GM18867 (cell line): Measurements from ENCODE around the gene GPT2.
A peak's percentile ranks its signal among the peaks of the same experiment; 100 is the strongest.
"Not testable (repeated sequence)": the region's sequence is repeated elsewhere in the genome, so short reads cannot be mapped to it uniquely, and the experiment has no call there.

ENCODE experiments used
- ATAC-seq: cut with Tn5 transposase; IDR thresholded peaks from one replicate; pipeline ENCODE4 v1.9.1; 2021; ENCODE audit warnings: mild to moderate bottlenecking, moderate library complexity; ENCODE audit not compliant: unreplicated experiment

The GPT2 gene

GRCh38 chr16:46862555-46863447 is 21.4 kb upstream of the GPT2 start:
- no peak for ATAC-seq

DNA sequence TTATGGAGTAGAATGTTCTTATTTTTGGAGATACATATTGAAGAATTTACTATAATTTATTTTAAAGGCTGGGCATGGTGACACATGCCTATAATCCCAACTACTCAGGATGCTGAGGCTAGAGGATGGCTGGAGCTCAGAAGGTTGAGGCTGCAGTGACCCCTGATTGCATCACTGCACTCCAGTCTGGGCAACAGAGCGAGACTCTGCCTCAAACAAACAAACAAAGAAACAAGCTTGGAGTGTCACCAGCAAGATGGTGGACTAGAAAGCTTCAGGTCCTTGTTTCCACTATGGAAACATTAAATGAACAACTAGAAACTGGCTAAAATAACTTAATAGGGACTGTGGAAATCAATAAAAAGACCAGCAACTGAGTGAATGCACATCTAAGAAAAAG is 17.9 kb upstream of the GPT2 start:
- no peak for ATAC-seq

GRCh38 chr16:46867486-46867885 is 16.7 kb upstream of the GPT2 start:
- not testable (repeated sequence) for ATAC-seq

DNA sequence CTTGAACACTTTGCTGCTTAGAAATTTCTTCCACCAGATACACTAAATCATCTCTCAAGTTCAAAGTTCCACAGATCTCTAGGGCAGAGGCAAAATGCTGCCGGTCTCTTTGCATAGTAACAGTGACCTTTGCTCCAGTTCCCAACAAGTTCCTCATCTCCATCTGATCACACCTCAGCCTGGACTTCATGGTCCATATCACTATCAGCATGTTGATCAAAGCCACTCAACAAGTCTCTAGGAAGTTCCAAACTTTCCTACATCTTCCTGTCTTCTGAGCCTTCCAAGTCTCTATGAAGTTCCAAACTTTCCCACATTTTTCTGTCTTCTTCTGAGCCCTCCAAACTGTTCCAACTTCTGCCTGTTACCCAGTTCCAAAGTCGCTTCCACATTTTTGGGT is 15.3 kb upstream of the GPT2 start:
- ATAC-seq, result not testable (repeated sequence)

DNA sequence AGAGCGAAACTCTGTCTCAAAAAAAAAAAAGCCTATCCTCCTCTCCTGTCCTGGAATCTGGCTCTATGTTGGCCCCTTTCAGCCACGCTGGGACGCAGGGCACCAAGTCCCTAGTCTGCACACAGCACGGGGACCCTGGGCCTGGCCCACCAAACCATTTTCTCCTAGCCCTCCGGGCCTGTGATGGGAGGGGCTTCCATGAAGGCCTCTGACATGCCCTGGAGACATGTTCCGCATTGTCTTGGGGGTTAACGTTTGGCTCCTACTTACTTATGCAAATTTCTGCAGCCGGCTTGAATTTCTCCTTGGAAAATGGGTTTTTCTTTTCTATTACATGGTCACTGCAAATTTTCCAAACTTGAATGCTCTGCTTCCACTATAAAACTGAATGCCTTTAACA is 12.6 kb upstream of the GPT2 start:
- no peak for ATAC-seq

GRCh38 chr16:46873201-46873600 is 11.0 kb upstream of the GPT2 start:
- no peak for ATAC-seq

- no peak for ATAC-seq
Measured at GRCh38 chr16:46875243-46875642, 8.9 kb upstream of the GPT2 start.

GRCh38 chr16:46882304-46882939 is 1.7 kb upstream of the GPT2 start:
- ATAC-seq, result no peak

DNA sequence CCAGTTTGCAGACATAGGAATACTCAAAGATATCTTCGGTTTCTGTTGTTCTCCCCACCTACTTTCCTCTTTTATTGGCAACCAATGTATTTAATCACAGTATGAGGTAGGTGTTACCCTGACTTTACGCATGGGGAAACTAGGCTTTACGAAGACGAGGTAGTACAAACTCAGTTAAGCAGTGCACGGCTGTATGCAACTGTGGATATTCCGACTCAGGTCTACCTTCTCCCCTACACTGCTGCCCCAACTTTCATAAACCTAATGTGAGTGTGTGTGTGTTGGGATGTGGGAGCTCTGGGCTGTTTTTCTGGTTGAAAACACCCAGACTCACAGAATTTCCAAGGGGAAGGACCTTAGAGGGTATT is 1.2 kb upstream of the GPT2 start:
- ATAC-seq, result no peak

GRCh38 chr16:46883353-46883689 is 841 bp upstream of the GPT2 start:
- no peak for ATAC-seq

DNA sequence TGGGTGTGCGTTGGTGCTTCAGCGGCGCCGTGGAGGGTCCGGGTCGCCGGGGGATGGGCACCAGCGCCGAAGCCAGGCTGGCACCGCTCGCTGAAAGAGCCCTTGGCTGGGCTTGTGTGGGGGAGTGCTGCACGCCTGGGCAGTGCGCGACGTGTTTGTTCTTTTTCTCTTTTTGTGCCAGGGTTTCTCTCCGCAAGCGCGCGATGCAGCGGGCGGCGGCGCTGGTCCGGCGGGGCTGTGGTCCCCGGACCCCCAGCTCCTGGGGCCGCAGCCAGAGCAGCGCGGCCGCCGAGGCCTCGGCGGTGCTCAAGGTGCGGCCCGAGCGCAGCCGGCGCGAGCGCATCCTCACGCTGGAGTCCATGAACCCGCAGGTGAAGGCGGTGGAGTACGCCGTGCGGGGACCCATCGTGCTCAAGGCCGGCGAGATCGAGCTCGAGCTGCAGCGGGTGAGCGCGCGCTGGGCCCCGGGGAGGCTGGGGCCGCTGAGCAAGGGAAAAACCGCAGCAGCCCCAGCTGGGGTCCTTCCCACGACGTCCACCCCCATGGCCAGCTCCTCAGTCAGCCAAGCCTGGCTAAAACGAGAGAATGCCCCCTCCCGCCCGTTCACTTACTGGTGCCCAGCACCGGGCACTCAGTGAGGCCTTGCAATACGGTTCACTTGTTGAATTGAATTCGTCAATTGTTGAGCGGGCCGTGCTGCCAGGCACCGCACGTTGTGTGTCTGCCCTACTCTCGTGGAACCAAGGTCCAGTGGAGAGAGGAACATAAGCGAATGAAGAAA is 541 bp downstream of the GPT2 start:
- ATAC-seq, result peak; percentile 3

GRCh38 chr16:46885960-46886763 is 2.0 kb downstream of the GPT2 start:
- no peak for ATAC-seq

- no peak for ATAC-seq
Measured at GRCh38 chr16:46886764-46887523, 2.8 kb downstream of the GPT2 start.

GRCh38 chr16:46887524-46887854 is 3.3 kb downstream of the GPT2 start:
- no peak for ATAC-seq

GRCh38 chr16:46889245-46889941 is 5.2 kb downstream of the GPT2 start:
- ATAC-seq, result no peak

DNA sequence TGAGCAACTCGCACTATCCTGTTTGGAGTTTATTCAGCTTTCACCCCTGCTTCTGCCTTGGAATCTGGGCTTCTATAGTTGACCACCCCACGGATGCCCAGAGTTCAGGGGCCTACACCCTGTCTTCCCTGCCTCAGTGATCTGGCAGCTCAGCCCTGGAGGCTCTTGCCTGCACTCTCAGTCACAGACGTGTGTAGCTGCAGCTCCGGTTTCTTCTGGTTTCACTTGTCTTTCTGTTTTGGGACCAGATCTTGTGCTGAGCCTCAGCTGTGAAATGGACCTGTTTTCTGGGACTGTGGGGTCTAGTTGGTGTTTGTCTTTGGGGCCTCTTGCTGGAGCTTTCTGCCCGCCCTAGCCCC is 5.8 kb downstream of the GPT2 start:
- ATAC-seq, result peak; percentile 84

DNA sequence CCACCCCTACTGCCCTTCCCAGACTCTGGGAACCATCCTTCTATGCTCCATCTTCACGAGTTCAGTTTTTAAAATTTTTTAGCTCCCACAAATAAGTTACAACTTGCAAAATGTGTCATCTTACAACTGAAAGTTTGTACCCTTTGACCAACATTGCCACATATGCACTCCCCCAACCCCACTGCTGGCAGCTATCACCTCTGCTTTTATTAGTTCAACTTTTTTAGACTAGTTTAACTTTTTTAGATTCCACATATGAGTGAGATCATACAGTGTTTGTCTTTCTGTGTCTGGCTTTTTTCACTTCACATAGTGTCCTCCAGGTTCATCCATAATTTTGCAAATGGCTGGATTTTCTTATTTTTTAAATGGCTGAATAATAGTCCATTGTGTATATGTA is 7.7 kb downstream of the GPT2 start:
- ATAC-seq, result no peak

DNA sequence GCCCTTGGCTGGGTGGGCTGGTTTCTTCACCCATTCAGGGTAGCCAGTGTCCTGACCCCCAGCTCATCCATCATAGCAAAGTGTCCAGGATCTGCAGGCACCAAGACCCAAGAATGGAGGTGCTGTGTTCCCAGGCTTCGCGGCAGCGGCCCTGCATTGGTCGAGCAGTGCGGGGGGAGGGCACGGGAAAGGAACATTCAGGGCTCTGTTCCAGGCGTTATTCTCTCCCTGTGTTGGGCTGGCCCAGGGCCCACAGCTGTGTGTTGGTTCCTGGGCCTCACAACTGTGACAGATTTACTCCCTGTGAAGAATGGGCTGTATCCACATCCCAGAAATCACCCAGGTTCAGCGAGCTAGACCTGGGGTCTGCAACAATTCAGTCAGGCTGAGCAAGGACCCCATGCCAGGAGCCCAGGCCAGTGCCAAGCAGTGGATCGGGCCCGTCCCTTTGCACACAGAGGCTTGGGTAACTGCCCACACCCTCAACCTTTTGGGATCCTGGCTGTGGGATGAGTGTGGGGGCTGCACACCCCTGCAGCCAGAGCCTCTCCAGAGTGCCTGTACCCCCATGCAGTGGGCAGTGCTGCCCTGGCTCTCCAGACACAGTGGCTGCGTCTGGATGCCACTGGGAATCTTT is 10.0 kb downstream of the GPT2 start:
- ATAC-seq, result no peak
